ENCODE data around the gene TTC28.
"Not testable (repeated sequence)": the region's sequence is repeated elsewhere in the genome, so short reads cannot be mapped to it uniquely, and the experiment has no call there.

Gene TTC28

GRCh38 chr22:28123989-28124766 lies 555.5 kb downstream of the TTC28 start:
- DNase-seq, result no peak

GRCh38 chr22:28120691-28121592 lies 558.7 kb downstream of the TTC28 start:
- DNase-seq, result peak; percentile 26

GRCh38 chr22:28118957-28119631 lies 560.5 kb downstream of the TTC28 start:
- no peak for DNase-seq

GRCh38 chr22:28116219-28116673 lies 563.4 kb downstream of the TTC28 start:
- no peak for DNase-seq

- no peak for DNase-seq
Observed at GRCh38 chr22:28115426-28115825, 564.2 kb downstream of the TTC28 start.

GRCh38 chr22:28112548-28113043 lies 567.0 kb downstream of the TTC28 start:
- DNase-seq, result peak; percentile 97

- peak; percentile 30 for DNase-seq
Observed at GRCh38 chr22:28112190-28112544, 567.5 kb downstream of the TTC28 start.

GRCh38 chr22:28111501-28112189 lies 568.0 kb downstream of the TTC28 start:
- DNase-seq, result no peak

GRCh38 chr22:28108851-28109250 lies 570.8 kb downstream of the TTC28 start:
- DNase-seq, result no peak

GRCh38 chr22:28106617-28107016 lies 573.0 kb downstream of the TTC28 start:
- peak; percentile 68 for DNase-seq

- peak; percentile 32 for DNase-seq
Observed at GRCh38 chr22:28105988-28106387, 573.7 kb downstream of the TTC28 start.

GRCh38 chr22:28105413-28105812 lies 574.2 kb downstream of the TTC28 start:
- DNase-seq, result no peak

- no peak for DNase-seq
Observed at GRCh38 chr22:28103596-28103995, 576.0 kb downstream of the TTC28 start.

- no peak for DNase-seq
Observed at GRCh38 chr22:28102151-28102812, 577.4 kb downstream of the TTC28 start.

- no peak for DNase-seq
Observed at GRCh38 chr22:28097627-28098026, 582.0 kb downstream of the TTC28 start.

- peak; percentile 4 for DNase-seq
Observed at GRCh38 chr22:28096161-28096560, 583.5 kb downstream of the TTC28 start.

- peak; percentile 36 for DNase-seq
Observed at GRCh38 chr22:28095316-28096095, 584.1 kb downstream of the TTC28 start.

GRCh38 chr22:28094771-28095170 lies 584.9 kb downstream of the TTC28 start:
- DNase-seq, result peak; percentile 63

- DNase-seq, result no peak
Observed at GRCh38 chr22:28093711-28094110, 585.9 kb downstream of the TTC28 start.

- no peak for DNase-seq
Observed at GRCh38 chr22:28091486-28091885, 588.2 kb downstream of the TTC28 start.

- not testable (repeated sequence) for DNase-seq
Observed at GRCh38 chr22:28089541-28089940, 590.1 kb downstream of the TTC28 start.

Measured in NCI-H82 (cell line).